Suppressor macrophage treated with lipopolysaccharide for 4 hours (primary cell): ENCODE results near the gene TNXB.
"Not testable (repeated sequence)": the region's sequence is repeated elsewhere in the genome, so short reads cannot be mapped to it uniquely, and the experiment has no call there.

Source experiments
- DNase-seq: peaks from one replicate; pipeline ENCODE4 v3.0.0-alpha.2; 2020

The TNXB gene

DNA sequence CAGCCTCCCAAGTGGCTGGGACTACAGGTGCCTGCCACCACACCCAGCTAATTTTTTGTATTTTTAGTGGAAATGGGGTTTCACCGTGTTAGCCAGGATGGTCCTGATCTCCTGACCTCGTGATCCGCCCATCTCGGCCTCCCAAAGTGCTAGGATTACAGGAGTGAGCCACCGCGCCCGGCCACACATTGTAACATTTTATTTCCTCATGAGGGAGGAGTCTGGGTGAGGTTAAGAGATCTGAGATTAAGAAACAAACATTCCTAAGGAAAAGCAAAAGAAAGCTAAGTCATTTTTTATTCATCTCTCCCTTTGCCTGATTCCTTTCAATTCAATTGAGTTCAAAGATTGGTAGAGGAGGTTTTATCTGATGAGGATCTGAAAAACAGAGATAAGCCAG, 35.1 kb upstream of the TNXB start:
- not testable (repeated sequence) for DNase-seq

DNA sequence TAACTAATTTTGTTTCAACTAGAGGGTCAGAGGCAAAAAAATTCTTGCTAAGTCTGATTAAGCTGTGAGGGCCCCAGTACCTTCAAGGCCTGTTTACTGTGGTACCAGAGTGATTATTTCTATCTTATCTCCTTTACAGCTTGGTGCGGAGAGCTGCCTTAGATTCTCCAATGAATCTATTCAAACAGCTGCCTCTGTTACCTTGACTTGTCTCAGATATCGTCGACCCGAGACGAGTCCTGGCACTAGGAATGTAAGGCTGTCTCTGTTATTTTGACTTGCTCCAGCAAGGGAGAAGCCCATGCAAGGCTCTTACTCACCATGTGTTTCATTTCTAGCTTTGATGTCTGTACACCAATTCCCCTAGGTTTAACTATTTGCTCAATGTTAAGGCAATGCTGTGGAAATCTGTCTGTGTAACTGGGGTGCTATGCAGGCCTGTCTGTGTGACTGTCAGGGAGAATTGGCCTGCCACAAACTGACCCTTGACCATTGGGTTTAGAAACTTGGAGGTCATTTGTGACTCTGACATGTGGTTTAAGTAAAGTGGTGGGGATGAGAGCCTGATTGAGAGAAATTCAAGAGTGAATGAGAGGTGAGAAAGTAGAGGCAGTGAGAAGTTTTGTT, 31.4 kb upstream of the TNXB start:
- no peak for DNase-seq

DNA sequence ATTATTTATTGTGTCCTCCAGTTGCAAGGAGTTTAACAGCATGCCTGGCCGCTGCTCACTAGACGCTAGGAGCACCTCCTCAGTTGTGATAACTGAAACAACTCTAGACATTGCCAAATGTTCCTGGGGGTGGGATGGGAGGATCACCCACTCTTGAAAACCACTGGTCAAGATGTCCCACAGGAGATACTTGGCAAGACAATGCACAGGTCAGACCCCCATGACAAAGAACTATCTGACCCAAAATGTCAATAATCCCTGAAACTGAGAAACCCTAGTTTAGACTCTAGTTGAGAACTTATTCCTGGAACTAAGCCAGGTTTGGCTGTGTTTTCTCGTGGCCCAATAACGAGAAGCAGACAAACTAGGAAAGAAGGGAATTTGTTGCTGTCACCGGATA, 30.5 kb upstream of the TNXB start:
- DNase-seq, result no peak

DNA sequence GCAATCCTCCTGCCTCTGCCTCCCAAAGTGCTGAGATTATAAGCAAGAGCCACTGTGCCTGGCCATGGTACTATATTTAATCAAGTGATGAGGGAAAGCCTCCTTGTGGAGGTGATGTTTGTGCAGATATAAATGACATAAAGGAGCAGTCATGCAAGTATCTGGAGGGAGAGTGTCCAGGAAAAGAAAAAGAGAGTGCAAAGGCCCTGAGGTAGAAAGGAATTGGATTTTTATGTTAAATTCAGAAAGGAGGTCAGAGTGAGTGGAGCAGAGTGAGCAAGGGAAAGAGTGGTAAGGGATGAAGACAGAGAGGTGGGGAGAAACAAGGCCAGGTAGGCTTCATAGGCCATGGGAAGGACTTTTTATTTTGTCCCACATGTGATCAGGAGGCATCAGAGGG, 28.3 kb upstream of the TNXB start:
- no peak for DNase-seq

DNA sequence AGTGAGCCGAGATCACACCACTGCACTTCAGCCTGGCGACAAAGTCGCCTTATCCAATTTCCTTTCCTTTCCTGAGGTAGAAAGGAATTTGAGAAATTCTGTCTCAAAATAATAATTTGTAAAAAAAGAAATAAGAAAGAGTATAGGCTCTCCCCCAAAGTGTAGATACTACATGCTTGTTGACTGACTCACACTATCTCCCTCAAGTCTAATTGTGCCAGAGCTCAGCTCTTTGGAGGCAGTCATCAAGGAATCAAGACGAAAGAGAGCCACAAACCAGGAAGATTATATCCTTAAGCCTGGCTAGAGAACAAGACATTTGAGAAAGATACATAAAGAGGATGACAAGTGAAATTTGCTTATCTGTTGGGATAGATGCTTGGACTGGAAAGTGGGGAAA, 24.6 kb upstream of the TNXB start:
- DNase-seq, result no peak

DNA sequence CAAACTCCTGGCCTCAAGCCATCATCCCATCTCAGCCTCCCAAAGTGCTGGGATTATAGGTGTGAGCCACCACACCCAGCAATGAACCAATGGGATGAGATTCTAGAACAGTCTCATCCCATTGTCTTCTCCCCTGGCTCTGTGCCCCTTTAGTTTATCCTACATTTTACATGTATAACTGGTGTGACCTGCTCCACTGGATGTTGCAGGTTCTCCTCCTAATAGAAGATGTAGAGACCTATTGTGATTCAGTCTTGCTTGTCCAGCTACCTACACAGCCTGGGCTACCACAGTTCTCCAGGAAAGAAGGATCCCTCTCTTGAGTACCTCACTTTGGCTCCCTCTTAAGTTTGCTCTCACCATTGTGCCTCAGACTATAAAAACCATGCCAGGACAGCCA, 23.0 kb upstream of the TNXB start:
- DNase-seq, result no peak

DNA sequence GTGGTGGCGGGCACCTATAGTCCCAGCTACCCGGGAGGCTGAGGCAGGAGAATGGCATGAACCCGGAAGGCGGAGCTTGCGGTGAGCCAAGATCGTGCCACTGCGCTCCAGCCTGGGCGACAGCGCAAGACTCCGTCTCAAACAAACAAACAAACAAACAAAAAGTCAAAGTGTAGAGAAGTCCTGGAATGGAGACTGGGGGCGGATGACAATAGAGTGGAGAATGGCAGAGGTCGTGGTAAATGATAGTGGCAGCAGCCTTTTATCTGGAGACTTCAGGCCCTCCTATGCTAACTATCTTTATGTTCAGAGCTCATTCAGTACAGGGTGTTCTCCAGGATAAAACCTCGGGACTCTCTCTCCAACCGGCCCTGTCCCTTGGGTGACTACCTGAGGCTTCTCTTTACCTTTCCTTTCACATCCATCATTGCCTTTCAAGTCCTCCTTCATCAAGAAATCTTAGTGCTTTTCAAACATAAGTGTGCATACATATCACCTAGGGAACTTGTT, 22.4 kb upstream of the TNXB start:
- no peak for DNase-seq

DNA sequence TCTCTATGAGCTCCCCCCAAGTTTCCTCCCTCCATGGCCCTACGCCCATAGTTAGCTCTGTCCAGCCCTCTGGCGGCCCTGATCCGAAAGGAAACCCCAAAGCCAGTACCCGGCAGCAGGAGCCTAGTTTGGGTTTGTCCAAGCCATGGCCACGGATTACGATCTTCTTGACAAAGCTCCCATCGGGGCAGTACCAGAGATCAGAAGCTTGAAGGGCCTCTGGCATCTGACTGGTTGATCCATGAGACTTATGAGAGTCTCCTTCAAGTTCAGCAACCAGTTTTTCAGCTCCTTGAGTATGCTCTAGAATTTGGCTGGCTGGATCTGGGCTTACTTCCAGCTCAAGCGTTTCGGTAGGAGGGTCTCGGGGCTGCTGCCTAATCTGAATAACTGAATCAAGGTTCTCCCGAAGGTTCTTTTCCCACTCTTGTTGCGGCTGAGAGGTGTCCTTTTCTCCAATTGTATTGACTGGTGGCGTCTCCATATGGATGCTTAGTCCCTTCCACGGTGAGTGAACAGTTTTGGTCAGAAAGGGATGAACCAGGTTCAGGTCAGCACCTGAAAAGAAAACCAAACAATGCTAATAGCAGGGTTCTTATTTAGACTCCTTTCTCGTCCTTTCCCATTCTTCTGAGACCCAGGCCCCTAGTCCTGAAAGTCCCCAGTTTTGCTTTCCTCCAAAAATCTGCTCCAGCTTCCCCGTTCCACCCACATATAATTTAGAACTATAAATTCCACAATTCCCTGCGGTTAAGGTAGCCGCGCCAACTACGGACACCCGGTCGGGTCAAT, 20.4 kb upstream of the TNXB start:
- no peak for DNase-seq

DNA sequence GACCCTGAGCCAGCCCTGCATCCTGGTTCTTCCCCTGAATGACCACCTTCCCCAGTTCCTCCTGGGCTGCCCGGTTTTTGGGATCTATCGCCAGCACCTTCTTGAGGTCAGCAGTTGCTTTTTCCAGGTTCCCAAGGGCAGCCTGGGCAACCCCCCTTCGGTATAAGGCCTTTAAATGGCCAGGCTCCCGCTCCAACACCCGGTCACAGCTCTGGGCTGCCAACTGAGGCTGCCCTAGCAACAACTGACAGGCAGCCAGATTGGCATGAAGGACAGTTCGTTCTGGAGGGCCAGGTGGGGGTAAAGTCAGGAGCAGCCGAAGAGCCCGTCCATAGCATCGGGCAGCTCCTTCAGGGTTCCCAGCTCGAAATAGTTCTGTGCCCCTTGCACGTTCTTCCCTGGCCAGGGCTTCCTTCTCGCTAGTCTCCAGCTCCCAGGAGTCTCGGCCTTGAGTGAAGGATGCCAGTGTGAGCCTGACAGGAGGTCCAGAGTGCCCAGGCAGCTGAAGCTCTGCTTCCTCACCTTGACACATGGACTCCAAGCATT, 19.7 kb upstream of the TNXB start:
- DNase-seq, result no peak

DNA sequence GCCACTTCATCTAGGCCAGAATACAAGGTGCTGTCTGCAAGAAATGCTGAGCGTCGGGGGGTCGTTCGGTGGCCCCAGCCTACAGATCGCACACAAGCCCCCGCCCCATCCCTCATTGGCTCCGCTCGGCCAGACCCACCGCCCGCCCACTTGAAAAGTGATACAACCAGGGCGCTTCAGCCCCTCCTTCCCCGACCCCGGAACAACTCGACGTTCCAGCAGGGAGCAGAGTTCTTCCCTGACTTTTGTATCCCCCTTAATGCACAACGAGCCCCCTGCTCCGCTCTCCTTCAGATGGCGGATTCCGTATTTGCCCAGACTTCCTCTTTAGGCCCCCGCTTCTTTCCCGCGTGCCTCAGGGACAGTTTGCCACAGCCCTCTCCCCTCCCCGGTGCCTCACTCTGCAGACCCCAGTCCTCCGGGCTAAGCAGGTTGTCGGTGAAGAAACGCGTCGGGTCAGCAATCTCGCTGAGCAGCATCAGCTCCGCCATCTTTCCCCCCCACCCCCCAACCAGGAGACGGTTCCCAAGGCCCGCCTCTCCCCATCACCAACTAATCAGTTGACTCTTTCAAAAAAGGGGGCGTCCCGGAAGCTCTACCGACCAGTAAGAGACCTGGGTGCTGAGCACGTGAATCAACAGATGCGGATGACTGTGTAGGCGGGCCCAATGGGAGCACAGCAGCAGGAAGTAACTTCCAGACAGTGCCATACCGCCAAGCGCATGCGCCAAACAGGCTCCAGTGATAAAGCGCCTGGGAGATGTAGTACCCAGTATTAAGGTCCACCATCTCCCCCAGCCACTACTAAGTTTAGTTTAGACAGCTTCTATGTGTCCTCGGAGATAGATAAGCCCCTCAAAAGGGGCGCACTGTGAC, 18.8 kb upstream of the TNXB start, which contains the start of gene ATF6B:
Gene ATF6B, minus strand, starts transcription at position 530 of the 876 bp plus-strand sequence. Its CDS starts 39 bp downstream, at position 491.
- DNase-seq, result peak; percentile 100

DNA sequence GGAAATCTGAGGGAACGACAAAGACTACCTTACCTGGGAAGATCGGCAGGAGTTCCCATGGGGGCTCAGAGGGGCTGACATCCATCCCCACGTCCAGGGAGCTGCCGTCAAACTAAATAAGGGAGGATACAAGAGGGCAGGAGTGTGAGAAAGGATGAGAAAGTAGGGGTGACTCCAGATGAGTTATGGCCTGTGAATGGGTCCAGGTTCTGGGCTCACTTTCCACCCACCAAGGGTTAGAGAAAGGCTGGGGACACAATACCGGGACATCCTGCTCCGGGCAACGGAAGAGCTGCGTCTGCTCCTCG, 18.2 kb upstream of the TNXB start:
- no peak for DNase-seq

DNA sequence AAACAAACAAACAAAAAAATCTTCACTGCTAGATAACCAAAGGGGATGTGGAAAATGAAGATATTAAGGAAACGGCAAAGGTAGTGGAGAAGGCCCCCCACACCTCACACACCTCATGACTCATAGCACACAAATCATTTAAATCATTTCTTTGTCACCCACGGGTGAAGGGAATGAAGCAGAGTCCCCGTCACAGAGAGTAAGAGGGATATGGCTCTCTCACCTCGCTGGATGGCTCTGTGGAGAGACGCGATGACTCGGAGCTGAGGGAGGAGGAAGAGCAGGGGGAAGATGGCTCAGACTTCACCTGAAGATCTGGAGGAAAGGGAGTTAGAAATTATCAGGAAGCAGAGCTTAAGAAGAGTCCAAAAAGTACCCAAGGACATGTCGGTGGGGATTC, 17.7 kb upstream of the TNXB start:
- DNase-seq, result no peak

DNA sequence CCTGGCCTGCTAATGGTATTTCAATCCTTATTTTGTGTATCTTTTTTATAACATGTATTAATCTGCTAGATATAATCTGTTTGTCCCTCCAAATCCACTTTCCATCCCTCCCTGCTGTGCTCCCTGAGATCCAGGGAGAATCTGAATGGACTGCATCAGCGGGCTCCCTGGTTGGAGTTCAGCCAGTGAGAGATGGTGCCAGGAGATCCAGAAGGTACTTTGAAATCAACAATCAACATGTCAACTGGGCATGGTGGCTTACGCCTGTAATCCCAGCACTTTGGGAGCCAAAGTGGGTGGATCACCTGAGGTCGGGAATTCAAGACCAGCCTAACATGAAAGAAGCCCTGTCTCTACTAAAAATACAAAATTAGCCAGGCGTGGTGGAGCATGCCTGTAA, 14.5 kb upstream of the TNXB start:
- DNase-seq, result no peak

DNA sequence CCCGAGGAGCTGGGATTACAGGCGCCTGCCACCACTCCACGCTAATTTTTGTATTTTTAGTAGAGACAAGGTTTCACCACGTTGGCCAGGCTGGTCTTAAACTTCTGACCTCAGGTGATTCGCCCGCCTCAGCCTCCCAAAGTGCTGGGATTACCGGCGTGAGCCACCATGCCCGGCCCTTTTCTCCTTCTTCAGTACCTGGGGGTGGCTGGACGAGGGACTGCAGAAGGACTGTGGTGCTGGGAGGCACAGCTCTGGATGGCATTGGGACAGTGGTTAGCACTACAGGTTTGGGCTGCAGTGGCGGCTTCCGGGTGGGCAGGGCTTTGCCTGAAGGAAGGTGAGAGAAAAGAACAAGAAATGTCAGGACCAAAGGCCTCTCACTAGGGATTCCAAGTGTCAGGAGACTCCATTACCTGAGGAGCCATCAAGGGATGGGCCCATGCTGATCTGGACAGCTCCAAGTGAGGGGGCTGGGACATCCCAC, 11.5 kb upstream of the TNXB start:
- no peak for DNase-seq

DNA sequence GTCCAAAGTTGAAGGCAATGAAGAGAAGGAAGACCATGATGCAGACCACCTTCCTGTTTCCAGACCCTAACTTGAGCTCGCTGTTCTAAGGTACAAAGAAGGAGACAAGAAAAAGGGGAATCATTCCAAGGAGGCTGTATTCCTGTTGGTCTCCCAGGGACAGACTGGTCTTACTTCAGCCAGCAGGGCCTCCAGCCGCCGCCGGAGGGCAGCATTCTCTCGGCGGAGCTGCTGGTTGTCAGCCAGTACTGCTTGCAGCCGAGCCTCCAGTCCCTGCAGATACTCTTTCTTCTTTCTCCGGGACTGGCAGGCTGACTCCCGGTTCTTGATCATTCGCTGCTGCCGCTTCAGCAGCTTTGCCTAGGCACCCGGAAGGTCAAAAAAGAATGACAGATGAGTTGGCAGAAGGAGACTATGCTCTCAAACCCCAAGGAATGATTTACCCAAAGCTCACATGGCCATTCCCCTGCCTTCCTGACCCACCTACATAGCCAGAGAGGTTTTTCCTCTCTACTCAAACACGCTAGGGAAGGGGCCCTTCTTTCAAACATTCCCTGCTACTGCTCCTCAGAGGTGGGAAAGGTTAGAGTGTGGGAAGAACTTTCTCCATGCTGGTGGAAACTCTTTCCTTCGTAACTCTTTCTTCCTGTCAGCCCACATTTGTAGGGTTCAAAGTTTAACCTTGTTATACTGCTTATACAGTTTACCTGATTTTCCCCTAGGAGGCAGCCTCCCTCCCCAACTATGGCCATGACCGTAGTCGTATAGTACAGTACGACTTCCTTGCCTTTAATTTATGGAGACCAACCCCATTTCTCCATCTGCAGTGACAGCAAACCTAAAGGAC, 9.9 kb upstream of the TNXB start:
- peak; percentile 82 for DNase-seq

DNA sequence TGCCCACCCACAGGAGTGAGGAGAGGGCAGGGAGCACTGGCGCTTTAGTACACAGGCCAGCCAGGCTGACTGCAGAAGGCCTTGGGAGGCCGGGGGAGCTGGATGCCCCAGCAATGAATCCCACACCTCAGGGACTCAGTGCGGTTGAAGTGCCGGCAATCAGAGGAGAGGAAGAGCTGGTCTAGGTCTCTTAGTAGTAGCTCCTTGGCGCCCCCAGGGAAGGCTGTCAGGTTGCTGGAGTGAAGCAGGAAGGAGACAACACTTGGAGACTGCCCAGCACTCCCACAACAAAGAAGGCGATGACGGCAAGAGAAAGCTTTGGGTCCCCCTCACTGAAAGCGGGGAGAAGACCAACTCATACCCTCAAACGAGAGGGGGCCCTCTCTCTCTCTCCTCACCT, 8.3 kb upstream of the TNXB start:
- DNase-seq, result no peak

DNA sequence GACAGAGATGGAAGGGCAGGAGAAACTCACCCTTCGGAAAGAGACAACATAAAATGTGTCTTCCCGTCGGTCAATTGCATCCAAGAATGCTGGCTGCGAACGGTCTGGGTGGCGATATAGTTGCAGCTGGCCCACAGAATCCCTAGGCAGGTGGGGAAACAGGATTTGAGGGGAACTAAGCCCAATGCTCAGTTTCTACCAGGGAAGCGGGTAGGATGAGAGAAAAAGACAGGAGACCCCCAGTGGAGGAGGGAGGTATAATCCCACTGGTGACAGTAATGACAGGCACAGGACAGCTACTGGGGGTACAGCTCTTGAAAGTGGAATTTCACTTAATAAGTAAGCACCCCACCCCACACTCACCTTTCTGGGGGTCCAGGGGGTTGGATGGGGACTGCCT, 7.5 kb upstream of the TNXB start:
- DNase-seq, result no peak

DNA sequence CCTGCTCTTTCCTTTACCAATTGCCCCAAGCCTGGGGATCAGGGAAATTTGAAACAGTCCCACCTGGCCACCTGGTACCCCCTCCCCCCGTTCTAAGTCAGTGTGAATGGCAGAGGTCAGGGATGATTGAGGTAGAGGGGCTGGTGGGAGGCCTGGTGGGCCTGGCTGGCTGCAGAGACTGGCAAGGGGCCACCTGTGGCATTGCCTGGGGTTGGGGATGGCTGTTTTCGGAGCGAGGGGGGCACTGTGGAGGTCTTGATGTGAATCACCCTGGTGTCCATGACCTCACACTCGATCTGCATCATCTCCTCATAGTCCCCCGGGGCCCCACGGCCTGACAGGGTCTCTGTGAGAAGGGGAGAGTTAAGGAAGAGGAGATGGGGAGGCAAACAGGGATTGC, 6.5 kb upstream of the TNXB start:
- DNase-seq, result no peak

DNA sequence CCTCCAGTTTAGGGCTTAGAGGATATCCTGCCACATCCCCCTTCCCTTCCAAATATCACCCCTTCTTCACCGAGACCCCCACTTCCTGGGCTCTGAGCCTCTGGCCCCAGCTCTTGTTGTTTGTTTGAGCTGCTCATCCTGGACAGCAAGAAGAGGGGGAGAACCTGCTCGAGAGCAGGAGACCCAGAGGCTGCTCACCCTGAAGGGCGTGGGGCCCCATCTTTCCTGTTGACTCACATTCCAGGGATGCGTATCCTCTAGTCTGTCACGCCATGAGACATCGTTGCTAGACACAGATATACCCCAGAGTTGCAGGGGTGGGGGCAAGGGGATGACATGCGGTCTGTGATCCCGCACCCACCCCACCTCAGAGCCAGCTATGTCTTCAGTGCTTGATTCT, 5.7 kb upstream of the TNXB start:
- DNase-seq, result no peak

DNA sequence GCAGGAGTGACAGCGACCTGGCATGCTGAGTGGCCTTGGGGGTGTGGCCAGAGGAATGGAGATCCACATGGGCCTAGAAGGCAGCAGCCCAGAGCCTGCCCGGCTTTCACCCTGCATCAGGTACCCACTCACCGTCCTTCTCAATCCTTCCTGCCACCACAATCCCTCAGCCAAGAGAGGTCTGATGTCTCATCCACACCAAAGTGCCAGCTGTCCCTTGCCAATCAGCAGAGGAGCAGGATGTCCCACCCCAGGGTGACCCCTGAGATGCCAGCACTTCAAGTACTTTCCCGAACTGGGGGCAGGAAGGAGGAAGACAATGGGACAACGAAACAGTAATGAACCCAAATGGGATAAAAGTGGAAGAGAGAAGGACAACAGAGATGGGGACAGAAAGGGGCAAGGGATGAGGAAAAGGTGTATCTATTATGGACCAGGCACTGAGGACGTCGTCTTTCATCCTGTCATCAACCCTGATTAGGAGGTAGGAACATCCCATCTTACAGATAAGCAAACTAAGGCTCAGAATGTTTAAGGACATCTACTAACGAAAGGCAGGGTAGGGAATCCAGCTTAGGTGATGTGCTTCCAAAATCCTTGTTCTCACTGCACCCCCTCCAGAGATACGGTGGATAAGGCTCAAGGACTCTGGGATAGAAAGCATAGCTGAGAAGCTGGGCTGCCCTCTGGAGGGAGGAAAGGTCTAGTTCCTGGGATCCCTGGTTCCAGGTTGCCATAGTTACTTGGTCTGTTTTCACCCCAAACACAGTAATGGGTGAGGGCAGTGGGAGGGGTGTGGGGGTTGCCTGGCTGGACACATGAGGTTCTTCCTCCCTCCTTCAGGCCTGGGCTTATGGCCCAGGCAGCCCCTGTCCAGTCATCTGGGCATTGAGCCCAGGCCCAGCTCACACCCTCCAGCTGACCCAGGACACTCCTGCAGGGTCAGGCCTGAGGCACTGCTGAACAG, 4.5 kb upstream of the TNXB start:
- DNase-seq, result no peak

DNA sequence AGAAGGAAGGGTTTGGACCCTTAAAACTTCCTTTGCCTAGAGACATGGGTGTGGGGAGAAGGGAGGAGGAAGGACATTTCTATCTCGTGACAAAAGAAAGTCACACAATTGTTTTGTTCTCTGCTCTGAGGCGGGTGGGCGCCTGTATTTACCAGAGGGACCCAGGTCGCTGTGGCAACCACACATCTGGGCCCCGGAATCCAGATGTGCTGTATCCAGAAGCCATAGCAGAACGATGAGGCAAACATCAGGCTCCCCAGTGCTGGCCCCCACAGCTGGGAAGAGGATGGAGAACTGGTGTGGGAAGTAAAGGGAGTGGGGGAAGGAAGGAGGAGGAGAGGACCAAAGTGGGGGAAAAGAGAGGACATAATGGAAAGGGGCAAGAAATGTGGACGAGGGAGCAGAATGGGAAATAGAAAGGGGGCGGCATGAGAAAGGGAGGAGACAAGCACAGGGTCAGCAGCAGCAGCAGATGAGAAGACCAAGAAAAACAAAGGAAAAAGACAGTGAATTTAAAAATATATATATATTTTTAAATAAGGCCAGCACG, 3.4 kb upstream of the TNXB start:
- no peak for DNase-seq
